OCI-LY1 (cell line): ENCODE results near the gene RARRES2.

Experiments used
- EZH2 ChIP-seq: fragments of 200-600 bp; sonication (generic), shearing (Covaris generic); IDR thresholded peaks from 2 replicates; pipeline ENCODE4 v1.8.0; 2017; ENCODE audit warnings: borderline replicate concordance, mixed run types, mild to moderate bottlenecking, antibody characterized with exemption, low read length, moderate library complexity, mixed read lengths
- TF ChIP-seq, protein P1 (sequence below): fragments of 200-600 bp; sonication (generic), shearing (Covaris generic); IDR thresholded peaks from 2 replicates; pipeline ENCODE4 v1.5.1; 2017; ENCODE audit warnings: mild to moderate bottlenecking, antibody characterized with exemption, low read length, moderate library complexity, mixed read lengths

DNA sequence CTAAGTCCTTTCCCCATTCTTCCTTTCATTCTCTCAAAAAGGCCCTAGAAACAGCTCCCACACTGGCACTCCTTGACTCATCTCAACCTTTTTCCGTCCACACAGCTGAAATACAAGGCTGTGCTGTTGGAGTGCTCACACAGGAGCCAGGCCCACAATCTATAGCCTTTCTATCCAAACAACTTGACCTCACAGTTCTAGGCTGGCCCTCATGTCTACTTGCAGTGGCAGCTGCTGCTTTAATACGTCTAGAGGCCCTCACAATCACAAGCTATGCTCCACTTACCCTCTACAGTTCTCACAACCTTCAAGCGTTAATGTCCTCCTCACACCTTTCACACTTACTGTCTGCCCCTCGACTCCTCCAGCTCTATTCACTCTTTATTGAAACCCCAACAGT lies 30.3 kb downstream of the RARRES2 start:
- TF ChIP-seq, protein P1, sequence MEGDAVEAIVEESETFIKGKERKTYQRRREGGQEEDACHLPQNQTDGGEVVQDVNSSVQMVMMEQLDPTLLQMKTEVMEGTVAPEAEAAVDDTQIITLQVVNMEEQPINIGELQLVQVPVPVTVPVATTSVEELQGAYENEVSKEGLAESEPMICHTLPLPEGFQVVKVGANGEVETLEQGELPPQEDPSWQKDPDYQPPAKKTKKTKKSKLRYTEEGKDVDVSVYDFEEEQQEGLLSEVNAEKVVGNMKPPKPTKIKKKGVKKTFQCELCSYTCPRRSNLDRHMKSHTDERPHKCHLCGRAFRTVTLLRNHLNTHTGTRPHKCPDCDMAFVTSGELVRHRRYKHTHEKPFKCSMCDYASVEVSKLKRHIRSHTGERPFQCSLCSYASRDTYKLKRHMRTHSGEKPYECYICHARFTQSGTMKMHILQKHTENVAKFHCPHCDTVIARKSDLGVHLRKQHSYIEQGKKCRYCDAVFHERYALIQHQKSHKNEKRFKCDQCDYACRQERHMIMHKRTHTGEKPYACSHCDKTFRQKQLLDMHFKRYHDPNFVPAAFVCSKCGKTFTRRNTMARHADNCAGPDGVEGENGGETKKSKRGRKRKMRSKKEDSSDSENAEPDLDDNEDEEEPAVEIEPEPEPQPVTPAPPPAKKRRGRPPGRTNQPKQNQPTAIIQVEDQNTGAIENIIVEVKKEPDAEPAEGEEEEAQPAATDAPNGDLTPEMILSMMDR: no peak
- TF ChIP-seq EZH2: no peak
